ENCODE data around the gene RAE1. TPM values are rescaled to one million over a fixed set of nuclear protein-coding genes. Genes with fewer than 3 reads are reported as not detected.

Gene RAE1
- total and polyA plus RNA-seq, 11 donors, result 7.5 to 26.8 (median 15.5) TPM

DNA sequence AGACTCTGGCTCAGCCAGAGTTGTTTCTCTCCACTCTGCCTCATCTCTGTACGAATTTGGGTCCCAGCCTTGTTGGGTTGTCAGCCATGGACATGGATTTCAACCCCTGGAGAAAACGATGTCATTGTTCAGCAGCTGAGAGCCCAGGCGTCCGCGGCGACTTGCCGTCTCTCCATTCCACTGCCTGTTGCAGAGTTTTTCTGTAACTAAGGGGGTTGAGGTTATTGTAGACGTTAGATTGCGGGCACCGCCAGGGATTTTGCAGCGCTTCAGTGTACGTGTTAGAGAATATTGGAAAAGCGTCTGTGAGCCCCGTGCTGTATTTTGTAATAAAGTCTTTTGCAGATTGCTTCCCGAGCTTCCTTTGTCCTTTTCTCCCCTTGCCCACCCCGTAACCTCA is 27.1 kb downstream of the RAE1 start:
- H3K4me1 ChIP-seq, result peaks cover 0 to 30% (median 8%) of the 10 kb centered on the region in 12 donors
- intact Hi-C loops (cut with DNase I), result loop anchor here in 2 of 10 donors (10.0 kb wide), 1 partner anchor 217 kb away; no protein-coding TSS in a partner anchor
- 85 to 92% (median 87%) methylated on average over 16 of the region's 16 CpGs for WGBS, 4 donors
- H3K36me3 ChIP-seq, result peaks cover 1 to 81% (median 52%) of the 10 kb centered on the region in 9 donors
- DNase-seq (no peak), ATAC-seq (no peak)
- H3K27ac ChIP-seq, result no peak overlapping the region
- TF ChIP-seq, protein P1, sequence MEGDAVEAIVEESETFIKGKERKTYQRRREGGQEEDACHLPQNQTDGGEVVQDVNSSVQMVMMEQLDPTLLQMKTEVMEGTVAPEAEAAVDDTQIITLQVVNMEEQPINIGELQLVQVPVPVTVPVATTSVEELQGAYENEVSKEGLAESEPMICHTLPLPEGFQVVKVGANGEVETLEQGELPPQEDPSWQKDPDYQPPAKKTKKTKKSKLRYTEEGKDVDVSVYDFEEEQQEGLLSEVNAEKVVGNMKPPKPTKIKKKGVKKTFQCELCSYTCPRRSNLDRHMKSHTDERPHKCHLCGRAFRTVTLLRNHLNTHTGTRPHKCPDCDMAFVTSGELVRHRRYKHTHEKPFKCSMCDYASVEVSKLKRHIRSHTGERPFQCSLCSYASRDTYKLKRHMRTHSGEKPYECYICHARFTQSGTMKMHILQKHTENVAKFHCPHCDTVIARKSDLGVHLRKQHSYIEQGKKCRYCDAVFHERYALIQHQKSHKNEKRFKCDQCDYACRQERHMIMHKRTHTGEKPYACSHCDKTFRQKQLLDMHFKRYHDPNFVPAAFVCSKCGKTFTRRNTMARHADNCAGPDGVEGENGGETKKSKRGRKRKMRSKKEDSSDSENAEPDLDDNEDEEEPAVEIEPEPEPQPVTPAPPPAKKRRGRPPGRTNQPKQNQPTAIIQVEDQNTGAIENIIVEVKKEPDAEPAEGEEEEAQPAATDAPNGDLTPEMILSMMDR (IDR thresholded peaks at IDR 0.05), result no peak
- TF ChIP-seq POLR2A (IDR thresholded peaks at IDR 0.05), result no peak
- no peaks in the 10 kb centered on the region for H3K9me3 ChIP-seq
- H3K4me3 ChIP-seq, result no peak overlapping the region
- no peaks in the 10 kb centered on the region for H3K27me3 ChIP-seq

DNA sequence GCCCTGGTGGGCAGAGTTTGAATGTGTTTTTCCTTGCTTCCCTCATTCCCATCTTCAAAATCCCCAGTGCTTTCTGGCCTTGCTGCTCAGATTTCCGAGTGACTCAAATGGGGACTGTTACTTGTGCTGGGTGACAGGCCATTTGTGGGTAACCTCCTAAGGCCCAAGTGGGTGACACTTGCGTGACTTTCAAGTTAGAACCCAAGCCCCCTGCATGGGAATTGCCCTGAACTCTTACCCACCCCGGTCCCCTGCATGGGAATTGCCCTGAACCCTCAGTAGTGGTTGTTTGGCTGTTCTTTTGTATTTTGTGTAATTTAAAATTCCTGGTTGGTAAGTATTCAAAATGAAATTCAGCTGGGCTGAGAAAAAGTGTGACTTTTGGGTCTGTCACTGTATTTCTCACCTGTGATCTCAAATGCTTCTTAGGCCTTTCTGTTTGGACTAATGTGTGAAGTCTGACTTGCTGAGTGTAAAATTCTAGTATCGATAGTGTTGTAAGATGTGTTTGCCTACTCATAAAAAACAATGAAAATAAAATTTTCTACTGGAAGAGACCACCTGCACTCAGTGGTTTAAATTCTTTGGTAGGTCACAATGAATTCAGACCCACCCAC is 27.7 kb downstream of the RAE1 start:
- no peaks in the 10 kb centered on the region for H3K27me3 ChIP-seq

DNA sequence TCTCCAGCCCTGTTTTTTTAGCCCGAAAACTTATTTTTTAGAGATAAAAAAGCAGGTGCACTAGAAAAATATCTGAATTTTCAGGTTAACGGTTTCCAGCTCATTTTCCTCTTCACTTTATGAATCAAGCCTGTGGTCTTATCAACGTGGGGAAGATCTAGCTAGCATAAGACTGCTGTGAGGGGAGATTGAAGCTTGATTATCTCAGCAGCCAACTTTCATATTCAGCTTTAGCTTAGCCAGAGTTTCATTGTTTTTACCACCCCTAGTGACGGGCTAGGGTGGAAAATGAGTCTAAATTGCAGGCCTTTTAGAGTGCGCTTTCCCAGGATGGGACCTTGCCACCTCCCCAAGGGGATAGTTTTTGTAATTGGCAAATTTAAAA is 28.2 kb downstream of the RAE1 start:
- ATAC-seq, result no peak
- peaks cover 0 to 72% (median 56%) of the 10 kb centered on the region in 9 donors for H3K36me3 ChIP-seq
- intact Hi-C loops (cut with DNase I), result loop anchor here in 2 of 10 donors (10.0 kb wide), 1 partner anchor 216 kb away; no protein-coding TSS in a partner anchor

More for the DNA sequence above, 27.7 kb downstream of the RAE1 start:
- DNase-seq, result no peak
- ATAC-seq, result no peak
- H3K27ac ChIP-seq, result no peak overlapping the region
- intact Hi-C loops (cut with DNase I), result loop anchor here in 2 of 10 donors (10.0 kb wide), 1 partner anchor 216 kb away; no protein-coding TSS in a partner anchor
- H3K9me3 ChIP-seq, result no peaks in the 10 kb centered on the region
- WGBS, 4 donors, result 87 to 93% (median 90%) methylated on average over 4 of the region's 4 CpGs
- peaks cover 1 to 77% (median 55%) of the 10 kb centered on the region in 9 donors for H3K36me3 ChIP-seq
- peaks cover 0 to 29% (median 8%) of the 10 kb centered on the region in 12 donors for H3K4me1 ChIP-seq
- TF ChIP-seq POLR2A (IDR thresholded peaks at IDR 0.05), result no peak
- TF ChIP-seq, protein P1 (IDR thresholded peaks at IDR 0.05), result no peak
- no peak overlapping the region for H3K4me3 ChIP-seq

More for the DNA sequence above, 28.2 kb downstream of the RAE1 start:
- TF ChIP-seq, protein P1 (IDR thresholded peaks at IDR 0.05), result no peak
- TF ChIP-seq POLR2A (IDR thresholded peaks at IDR 0.05), result no peak
- 85 to 88% (median 86%) methylated on average over 5 of the region's 5 CpGs for WGBS, 4 donors
- Histone ChIP-seq H3K27ac (no peak overlapping the region), H3K9me3 (no peaks in the 10 kb centered on the region), H3K27me3 (no peaks in the 10 kb centered on the region), H3K4me1 (peaks cover 0 to 24% (median 6%) of the 10 kb centered on the region in 12 donors), H3K4me3 (no peak overlapping the region)
- no peak for DNase-seq
